WTC11 (cell line): ENCODE measurements around the gene ADAM29. TPM values are rescaled to one million over a fixed set of nuclear protein-coding genes. Genes with fewer than 3 reads are reported as not detected.

Experiments used
- ATAC-seq: fragments of 200-7000 bp; cut with Tn5 transposase; 2 replicates; pipeline ENCODE4 v1.10.0; 2021; ENCODE audit warnings: mild to moderate bottlenecking, moderate library complexity
- CTCF ChIA-PET: fragments of 300-600 bp; sonication (Branson Sonifier 250); formaldehyde crosslinking; loops from one replicate; lab custom pipeline; 2021; ENCODE audit warnings: antibody characterized with exemption; lab: Charles Lee
- POLR2A ChIA-PET: fragments of 350-600 bp; sonication (Branson Sonifier 250); formaldehyde crosslinking; loops from one replicate; lab custom pipeline; 2021; ENCODE audit warnings: antibody characterized with exemption; lab: Charles Lee
- DNase-seq: peaks from one replicate; pipeline ENCODE4 v3.0.0; 2021; ENCODE audit warnings: low spot score
- H3K27ac Mint-ChIP-seq: 2 replicates; pipeline ENCODE4 v1.8.0; 2021; ENCODE audit warnings: mixed read lengths
- H3K27me3 Mint-ChIP-seq: 2 replicates; pipeline ENCODE4 v1.8.0; 2021; ENCODE audit warnings: low read depth, mild to moderate bottlenecking, moderate library complexity, mixed read lengths
- H3K36me3 Mint-ChIP-seq: 2 replicates; pipeline ENCODE4 v1.8.0; 2021; ENCODE audit warnings: mixed read lengths
- H3K4me1 Mint-ChIP-seq: 2 replicates; pipeline ENCODE4 v1.8.0; 2022; ENCODE audit warnings: mixed read lengths
- H3K4me3 Mint-ChIP-seq: 2 replicates; pipeline ENCODE4 v1.8.0; 2021; ENCODE audit warnings: mild to moderate bottlenecking, moderate library complexity, mixed read lengths
- H3K9me3 Mint-ChIP-seq: 2 replicates; pipeline ENCODE4 v1.8.0; 2021; ENCODE audit warnings: mixed read lengths
- ESRRA ChIP-seq: sonication (generic); formaldehyde crosslinking; IDR thresholded peaks from 2 replicates; pipeline ENCODE4 v1.8.1; 2022; ENCODE audit warnings: mild to moderate bottlenecking, missing genetic modification reagents, borderline replicate concordance
- FOXJ3 ChIP-seq: sonication (generic); formaldehyde crosslinking; IDR thresholded peaks from 2 replicates; pipeline ENCODE4 v1.9.0; 2021; ENCODE audit warnings: missing genetic modification reagents, mild to moderate bottlenecking, borderline replicate concordance
- MXD4 ChIP-seq: fragments of 250-450 bp; sonication (Bioruptor Pico); IDR thresholded peaks from 2 replicates; pipeline ENCODE4 v1.8.0; 2021; ENCODE audit warnings: mild to moderate bottlenecking, moderate library complexity, borderline replicate concordance
- NFATC4 ChIP-seq: fragments of 250-450 bp; sonication (Bioruptor Pico); IDR thresholded peaks from 2 replicates; pipeline ENCODE4 v1.9.0; 2021; ENCODE audit warnings: mild to moderate bottlenecking
- NFE2L1 ChIP-seq: sonication (generic); formaldehyde crosslinking; IDR thresholded peaks from 2 replicates; pipeline ENCODE4 v1.8.1; 2023; ENCODE audit warnings: missing genetic modification reagents
- NR2C2 ChIP-seq: sonication (generic); formaldehyde crosslinking; IDR thresholded peaks from 2 replicates; pipeline ENCODE4 v1.8.0; 2022; ENCODE audit warnings: mild to moderate bottlenecking, missing genetic modification reagents
- TP53 ChIP-seq: sonication (generic); formaldehyde crosslinking; IDR thresholded peaks from 2 replicates; pipeline ENCODE4 v1.8.1; 2023; ENCODE audit warnings: mild to moderate bottlenecking, missing genetic modification reagents
- ZNF232 ChIP-seq: sonication (generic); formaldehyde crosslinking; IDR thresholded peaks from 2 replicates; pipeline ENCODE4 v1.8.0; 2022; ENCODE audit warnings: mild to moderate bottlenecking, missing genetic modification reagents
- total RNA-seq: library from RNA; stranded (reverse); gene quantifications from 3 replicates; pipeline ENCODE4 v1.2.3, GENCODE V29; 2021
- TF ChIP-seq, protein P1 (sequence below): sonication (generic); formaldehyde crosslinking; conservative IDR thresholded peaks from 2 replicates; pipeline ENCODE4 v1.8.1; 2023; ENCODE audit warnings: mild to moderate bottlenecking, low read depth, missing genetic modification reagents, moderate library complexity
- TF ChIP-seq, protein P2 (sequence below): sonication (generic); formaldehyde crosslinking; conservative IDR thresholded peaks from 2 replicates; pipeline ENCODE4 v1.8.1; 2022; ENCODE audit warnings: mild to moderate bottlenecking, missing genetic modification reagents
- TF ChIP-seq, protein P3 (sequence below): sonication (generic); formaldehyde crosslinking; IDR thresholded peaks from 2 replicates; pipeline ENCODE4 v1.8.1; 2023; ENCODE audit warnings: mild to moderate bottlenecking, missing genetic modification reagents, moderate library complexity
- TF ChIP-seq, protein P4 (sequence below): sonication (generic); formaldehyde crosslinking; IDR thresholded peaks from 2 replicates; pipeline ENCODE4 v1.8.0; 2022; ENCODE audit warnings: mild to moderate bottlenecking, missing genetic modification reagents
- TF ChIP-seq, protein P5 (sequence below): sonication (generic); formaldehyde crosslinking; IDR thresholded peaks from 2 replicates; pipeline ENCODE4 v1.8.0; 2022; ENCODE audit warnings: mild to moderate bottlenecking, missing genetic modification reagents
- TF ChIP-seq, protein P6 (sequence below): sonication (generic); formaldehyde crosslinking; IDR thresholded peaks from 2 replicates; pipeline ENCODE4 v1.8.1; 2022; ENCODE audit warnings: mild to moderate bottlenecking, moderate library complexity, missing genetic modification reagents
- TF ChIP-seq, protein P7 (sequence below): fragments of 250-450 bp; sonication (Bioruptor Pico); conservative IDR thresholded peaks from 2 replicates; pipeline ENCODE4 v1.9.0; 2021; ENCODE audit warnings: mild to moderate bottlenecking
- TF ChIP-seq, protein P8 (sequence below): sonication (generic); formaldehyde crosslinking; IDR thresholded peaks from 2 replicates; pipeline ENCODE4 v1.8.0; 2022; ENCODE audit warnings: missing genetic modification reagents

ADAM29 gene
- total RNA-seq, 1 experiment from 2014 or later, result not detected

DNA sequence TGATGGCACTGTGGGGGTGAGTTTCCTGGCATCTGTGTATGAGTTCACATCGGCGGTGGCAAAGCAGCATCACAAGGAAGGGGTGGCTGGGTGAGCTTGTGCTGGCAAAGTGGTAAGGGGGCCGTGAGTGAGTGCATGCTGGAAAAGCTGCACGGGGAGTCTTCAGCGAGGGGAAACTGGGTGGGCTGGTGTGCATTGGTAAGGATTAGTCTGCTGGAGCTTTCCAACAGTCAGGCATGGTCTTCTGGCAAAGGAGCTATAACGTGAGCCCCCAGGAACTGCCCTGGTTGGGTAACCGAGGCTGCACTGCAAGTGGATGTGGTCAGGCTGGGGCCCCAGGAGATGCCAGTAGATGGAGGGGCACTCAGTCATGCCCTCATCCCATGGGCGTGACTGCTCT lies 30.7 kb downstream of the ADAM29 start:
- ChIA-PET CTCF (no interaction called here), POLR2A (no interaction called here)
- Mint-ChIP-seq H3K27me3 (no peaks in the 10 kb centered on the region), H3K9me3 (peaks cover 18% of the 10 kb centered on the region), H3K4me1 (no peaks in the 10 kb centered on the region), H3K27ac (no peak overlapping the region), H3K4me3 (no peak overlapping the region), H3K36me3 (no peaks in the 10 kb centered on the region; the same call in 1 of the 2 replicates)
- ATAC-seq (no peak), DNase-seq (no peak)
- TF ChIP-seq, protein P1, sequence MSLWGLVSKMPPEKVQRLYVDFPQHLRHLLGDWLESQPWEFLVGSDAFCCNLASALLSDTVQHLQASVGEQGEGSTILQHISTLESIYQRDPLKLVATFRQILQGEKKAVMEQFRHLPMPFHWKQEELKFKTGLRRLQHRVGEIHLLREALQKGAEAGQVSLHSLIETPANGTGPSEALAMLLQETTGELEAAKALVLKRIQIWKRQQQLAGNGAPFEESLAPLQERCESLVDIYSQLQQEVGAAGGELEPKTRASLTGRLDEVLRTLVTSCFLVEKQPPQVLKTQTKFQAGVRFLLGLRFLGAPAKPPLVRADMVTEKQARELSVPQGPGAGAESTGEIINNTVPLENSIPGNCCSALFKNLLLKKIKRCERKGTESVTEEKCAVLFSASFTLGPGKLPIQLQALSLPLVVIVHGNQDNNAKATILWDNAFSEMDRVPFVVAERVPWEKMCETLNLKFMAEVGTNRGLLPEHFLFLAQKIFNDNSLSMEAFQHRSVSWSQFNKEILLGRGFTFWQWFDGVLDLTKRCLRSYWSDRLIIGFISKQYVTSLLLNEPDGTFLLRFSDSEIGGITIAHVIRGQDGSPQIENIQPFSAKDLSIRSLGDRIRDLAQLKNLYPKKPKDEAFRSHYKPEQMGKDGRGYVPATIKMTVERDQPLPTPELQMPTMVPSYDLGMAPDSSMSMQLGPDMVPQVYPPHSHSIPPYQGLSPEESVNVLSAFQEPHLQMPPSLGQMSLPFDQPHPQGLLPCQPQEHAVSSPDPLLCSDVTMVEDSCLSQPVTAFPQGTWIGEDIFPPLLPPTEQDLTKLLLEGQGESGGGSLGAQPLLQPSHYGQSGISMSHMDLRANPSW (CRISPR knock-in tag), result no peak
- TF ChIP-seq MXD4 (no peak), ESRRA (CRISPR knock-in tag) (no peak), NR2C2 (CRISPR knock-in tag) (no peak), NFATC4 (CRISPR knock-in tag) (no peak), NFE2L1 (CRISPR knock-in tag) (no peak), TP53 (CRISPR knock-in tag) (no peak), FOXJ3 (CRISPR knock-in tag) (no peak), ZNF232 (no peak)
- TF ChIP-seq, protein P2, sequence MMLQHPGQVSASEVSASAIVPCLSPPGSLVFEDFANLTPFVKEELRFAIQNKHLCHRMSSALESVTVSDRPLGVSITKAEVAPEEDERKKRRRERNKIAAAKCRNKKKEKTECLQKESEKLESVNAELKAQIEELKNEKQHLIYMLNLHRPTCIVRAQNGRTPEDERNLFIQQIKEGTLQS (CRISPR knock-in tag), result no peak
- TF ChIP-seq, protein P3, sequence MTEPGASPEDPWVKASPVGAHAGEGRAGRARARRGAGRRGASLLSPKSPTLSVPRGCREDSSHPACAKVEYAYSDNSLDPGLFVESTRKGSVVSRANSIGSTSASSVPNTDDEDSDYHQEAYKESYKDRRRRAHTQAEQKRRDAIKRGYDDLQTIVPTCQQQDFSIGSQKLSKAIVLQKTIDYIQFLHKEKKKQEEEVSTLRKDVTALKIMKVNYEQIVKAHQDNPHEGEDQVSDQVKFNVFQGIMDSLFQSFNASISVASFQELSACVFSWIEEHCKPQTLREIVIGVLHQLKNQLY (CRISPR knock-in tag), result no peak
- TF ChIP-seq, protein P4, sequence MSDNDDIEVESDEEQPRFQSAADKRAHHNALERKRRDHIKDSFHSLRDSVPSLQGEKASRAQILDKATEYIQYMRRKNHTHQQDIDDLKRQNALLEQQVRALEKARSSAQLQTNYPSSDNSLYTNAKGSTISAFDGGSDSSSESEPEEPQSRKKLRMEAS (CRISPR knock-in tag), result no peak
- TF ChIP-seq, protein P5, sequence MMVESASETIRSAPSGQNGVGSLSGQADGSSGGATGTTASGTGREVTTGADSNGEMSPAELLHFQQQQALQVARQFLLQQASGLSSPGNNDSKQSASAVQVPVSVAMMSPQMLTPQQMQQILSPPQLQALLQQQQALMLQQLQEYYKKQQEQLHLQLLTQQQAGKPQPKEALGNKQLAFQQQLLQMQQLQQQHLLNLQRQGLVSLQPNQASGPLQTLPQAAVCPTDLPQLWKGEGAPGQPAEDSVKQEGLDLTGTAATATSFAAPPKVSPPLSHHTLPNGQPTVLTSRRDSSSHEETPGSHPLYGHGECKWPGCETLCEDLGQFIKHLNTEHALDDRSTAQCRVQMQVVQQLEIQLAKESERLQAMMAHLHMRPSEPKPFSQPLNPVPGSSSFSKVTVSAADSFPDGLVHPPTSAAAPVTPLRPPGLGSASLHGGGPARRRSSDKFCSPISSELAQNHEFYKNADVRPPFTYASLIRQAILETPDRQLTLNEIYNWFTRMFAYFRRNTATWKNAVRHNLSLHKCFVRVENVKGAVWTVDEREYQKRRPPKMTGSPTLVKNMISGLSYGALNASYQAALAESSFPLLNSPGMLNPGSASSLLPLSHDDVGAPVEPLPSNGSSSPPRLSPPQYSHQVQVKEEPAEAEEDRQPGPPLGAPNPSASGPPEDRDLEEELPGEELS (CRISPR knock-in tag), result no peak
- TF ChIP-seq, protein P6, sequence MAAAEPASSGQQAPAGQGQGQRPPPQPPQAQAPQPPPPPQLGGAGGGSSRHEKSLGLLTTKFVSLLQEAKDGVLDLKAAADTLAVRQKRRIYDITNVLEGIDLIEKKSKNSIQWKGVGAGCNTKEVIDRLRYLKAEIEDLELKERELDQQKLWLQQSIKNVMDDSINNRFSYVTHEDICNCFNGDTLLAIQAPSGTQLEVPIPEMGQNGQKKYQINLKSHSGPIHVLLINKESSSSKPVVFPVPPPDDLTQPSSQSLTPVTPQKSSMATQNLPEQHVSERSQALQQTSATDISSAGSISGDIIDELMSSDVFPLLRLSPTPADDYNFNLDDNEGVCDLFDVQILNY (CRISPR knock-in tag), result no peak
- TF ChIP-seq, protein P7, sequence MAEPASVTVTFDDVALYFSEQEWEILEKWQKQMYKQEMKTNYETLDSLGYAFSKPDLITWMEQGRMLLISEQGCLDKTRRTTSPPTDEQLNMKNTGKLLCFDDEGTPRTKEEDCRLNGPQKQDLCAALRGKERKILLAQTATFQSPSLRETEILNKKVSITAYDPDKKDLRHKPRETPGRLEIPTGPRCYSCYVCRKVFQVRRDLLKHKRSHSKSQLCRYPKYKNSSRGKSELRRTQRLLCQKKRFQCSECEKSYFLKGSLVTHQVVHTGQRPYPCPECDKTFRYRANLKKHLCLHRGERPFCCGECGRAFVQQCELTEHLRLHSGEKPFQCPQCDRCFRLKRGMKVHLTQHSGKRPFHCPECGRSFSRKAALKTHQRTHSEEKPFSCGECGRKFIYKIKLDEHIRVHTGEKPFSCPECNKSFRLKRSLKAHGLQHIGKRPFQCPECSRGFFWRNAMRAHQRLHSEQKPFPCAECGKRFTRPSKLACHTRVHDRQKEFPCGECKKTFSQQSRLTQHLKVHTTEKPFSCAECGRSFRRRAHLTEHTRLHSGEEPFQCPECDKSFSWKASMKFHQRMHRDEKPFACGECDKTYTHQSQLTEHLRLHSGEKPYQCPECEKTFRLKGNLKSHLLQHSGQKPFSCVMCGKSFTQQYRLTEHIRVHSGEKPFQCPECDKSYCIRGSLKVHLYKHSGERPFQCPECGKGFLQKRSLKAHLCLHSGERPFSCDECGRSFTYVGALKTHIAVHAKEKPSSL (CRISPR knock-in tag), result no peak
- TF ChIP-seq, protein P8, sequence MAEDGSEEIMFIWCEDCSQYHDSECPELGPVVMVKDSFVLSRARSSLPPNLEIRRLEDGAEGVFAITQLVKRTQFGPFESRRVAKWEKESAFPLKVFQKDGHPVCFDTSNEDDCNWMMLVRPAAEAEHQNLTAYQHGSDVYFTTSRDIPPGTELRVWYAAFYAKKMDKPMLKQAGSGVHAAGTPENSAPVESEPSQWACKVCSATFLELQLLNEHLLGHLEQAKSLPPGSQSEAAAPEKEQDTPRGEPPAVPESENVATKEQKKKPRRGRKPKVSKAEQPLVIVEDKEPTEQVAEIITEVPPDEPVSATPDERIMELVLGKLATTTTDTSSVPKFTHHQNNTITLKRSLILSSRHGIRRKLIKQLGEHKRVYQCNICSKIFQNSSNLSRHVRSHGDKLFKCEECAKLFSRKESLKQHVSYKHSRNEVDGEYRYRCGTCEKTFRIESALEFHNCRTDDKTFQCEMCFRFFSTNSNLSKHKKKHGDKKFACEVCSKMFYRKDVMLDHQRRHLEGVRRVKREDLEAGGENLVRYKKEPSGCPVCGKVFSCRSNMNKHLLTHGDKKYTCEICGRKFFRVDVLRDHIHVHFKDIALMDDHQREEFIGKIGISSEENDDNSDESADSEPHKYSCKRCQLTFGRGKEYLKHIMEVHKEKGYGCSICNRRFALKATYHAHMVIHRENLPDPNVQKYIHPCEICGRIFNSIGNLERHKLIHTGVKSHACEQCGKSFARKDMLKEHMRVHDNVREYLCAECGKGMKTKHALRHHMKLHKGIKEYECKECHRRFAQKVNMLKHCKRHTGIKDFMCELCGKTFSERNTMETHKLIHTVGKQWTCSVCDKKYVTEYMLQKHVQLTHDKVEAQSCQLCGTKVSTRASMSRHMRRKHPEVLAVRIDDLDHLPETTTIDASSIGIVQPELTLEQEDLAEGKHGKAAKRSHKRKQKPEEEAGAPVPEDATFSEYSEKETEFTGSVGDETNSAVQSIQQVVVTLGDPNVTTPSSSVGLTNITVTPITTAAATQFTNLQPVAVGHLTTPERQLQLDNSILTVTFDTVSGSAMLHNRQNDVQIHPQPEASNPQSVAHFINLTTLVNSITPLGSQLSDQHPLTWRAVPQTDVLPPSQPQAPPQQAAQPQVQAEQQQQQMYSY, result no peak
